ENCODE results near the gene CADM2.

Gene CADM2

DNA sequence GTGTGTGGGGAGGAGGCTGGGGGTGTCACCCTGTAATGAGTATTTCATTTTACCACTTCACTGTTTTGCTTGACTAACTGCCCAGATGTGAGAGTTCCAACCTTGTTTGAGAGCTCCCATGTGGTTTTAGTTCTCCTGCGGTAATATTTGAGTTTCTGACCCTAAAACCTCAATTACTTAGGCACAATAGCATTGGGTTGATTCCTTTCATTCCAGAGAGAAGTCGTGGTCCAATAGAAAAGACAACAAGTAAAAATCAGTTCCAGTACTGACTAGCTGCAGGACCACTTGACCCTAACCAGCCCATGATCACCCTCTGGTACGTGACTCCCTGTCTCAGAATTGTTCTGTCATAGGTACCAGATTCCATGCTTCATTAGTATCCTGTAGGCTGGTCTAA lies 630.4 kb downstream of the CADM2 start:
- DNase-seq (ENCODE audit: low spot score in 2 of 2) = no peak
- H3K4me1 Mint-ChIP-seq = no peaks in the 10 kb centered on the region
- no peaks in the 10 kb centered on the region for H3K36me3 Mint-ChIP-seq
- no peak for ATAC-seq
- no peak overlapping the region for H3K4me3 Mint-ChIP-seq
- no peak overlapping the region for H3K27ac Mint-ChIP-seq
- peaks cover 9% of the 10 kb centered on the region for H3K9me3 Mint-ChIP-seq

DNA sequence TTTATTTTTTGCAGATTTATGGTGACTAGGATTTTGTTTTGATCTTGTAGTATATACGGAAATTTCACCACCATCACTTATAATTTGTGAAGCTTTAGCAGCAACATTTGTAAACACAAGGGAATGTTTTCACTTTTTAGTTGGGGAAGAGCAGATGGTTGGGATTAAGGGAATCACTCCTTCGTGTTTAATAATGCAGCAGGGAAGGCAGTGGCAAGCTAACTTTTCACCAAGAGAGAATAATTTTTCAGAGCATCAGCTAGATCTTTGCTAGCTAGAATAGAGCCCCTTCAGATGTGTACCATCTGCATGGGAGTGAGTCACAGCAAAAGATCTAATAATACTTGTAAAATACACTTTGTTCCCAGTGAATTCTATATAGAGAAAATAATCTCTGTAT lies 632.7 kb downstream of the CADM2 start:
- no peak for DNase-seq (ENCODE audit: low spot score in 2 of 2)
- no peaks in the 10 kb centered on the region for H3K4me1 Mint-ChIP-seq
- H3K36me3 Mint-ChIP-seq = no peaks in the 10 kb centered on the region
- H3K9me3 Mint-ChIP-seq = peaks cover 9% of the 10 kb centered on the region
- no peak overlapping the region for H3K4me3 Mint-ChIP-seq
- H3K27ac Mint-ChIP-seq = no peak overlapping the region
- ATAC-seq = no peak

DNA sequence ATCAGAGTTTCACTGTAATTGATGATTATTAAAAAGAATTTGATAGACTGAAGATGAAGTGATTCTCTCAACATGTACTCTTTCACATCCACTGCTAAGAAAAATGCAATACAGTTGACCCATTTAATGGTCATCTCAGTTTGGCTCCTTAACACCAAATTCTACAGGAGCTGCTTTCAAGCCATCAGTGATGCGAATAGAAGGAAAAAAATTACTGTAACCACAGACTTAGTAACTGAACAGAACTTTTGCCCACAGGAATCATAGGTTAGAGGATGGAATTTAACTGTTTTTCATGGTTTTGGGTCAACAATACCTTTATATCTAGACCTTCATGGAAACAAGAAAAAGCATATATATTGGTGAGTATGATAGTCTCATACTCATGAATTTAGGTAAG lies 633.5 kb downstream of the CADM2 start:
- Mint-ChIP-seq H3K4me3 (no peak overlapping the region), H3K4me1 (no peaks in the 10 kb centered on the region), H3K27ac (no peak overlapping the region), H3K9me3 (peaks cover 9% of the 10 kb centered on the region), H3K36me3 (no peaks in the 10 kb centered on the region)
- no peak for DNase-seq (ENCODE audit: low spot score in 2 of 2)
- ATAC-seq = no peak

DNA sequence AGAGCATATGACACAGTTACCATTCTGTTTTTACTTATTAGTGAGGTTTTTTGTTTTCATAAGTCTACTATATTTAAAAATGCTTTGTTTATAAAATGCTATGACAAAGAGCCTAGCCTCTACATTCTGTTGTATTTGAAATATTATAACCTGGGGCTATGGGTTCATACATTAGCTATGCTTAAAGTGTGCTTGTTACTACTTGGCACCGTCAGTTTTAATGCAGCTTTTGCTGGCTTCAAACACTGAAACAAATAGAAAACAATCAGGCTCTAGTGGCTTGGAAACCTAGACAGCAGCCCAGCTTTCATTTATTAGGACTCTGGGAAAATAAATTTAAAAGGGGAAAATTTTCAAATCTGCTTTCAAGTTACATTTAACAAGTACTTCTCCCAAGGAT lies 635.9 kb downstream of the CADM2 start:
- no peaks in the 10 kb centered on the region for H3K4me1 Mint-ChIP-seq
- H3K4me3 Mint-ChIP-seq = no peak overlapping the region
- H3K36me3 Mint-ChIP-seq = no peaks in the 10 kb centered on the region
- ATAC-seq = no peak
- no peak overlapping the region for H3K27ac Mint-ChIP-seq
- peaks cover 7% of the 10 kb centered on the region for H3K9me3 Mint-ChIP-seq
- no peak for DNase-seq (ENCODE audit: low spot score in 2 of 2)

DNA sequence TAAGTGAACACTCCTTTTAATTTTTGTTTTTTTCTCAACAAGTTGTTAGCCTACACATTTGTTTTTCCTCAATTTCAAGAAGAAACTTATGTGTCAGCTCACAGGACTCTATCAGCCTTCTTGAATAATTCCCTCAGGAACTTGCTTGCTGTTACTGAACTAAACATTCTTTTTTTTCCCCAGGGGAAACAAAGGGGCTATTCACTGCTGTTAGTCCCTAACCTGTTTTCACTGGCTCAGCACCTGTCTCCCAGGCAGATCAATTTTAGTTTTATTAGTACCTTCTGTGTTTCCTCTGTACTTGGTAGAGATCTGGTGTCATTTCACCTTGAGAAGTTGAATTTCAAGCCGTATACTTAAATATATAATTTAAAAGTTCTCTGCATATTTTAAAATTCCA lies 644.6 kb downstream of the CADM2 start:
- ATAC-seq (no peak), DNase-seq (ENCODE audit: low spot score in 2 of 2) (no peak)
- peaks cover 14% of the 10 kb centered on the region for H3K9me3 Mint-ChIP-seq
- H3K4me3 Mint-ChIP-seq = no peak overlapping the region
- H3K36me3 Mint-ChIP-seq = no peaks in the 10 kb centered on the region
- H3K27ac Mint-ChIP-seq = no peak overlapping the region
- H3K4me1 Mint-ChIP-seq = no peaks in the 10 kb centered on the region

DNA sequence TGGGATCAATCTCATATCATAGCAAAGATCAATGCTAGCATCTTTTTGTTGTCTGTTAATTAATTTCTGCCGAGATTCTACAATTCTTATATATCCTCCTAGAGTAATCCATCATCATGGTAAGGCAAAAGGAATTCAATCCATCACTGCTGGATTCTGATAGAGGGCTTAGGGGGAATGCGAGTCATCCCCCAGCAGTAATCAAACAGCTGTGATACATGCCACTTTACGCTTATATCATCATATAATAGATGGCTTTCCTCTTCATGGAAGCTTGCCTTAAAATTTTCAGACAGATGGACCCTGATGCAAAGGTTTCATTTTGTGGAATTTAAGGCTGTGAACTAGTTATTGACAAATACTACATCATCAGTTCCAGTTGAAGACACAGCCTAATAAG lies 645.9 kb downstream of the CADM2 start:
- H3K9me3 Mint-ChIP-seq = peaks cover 14% of the 10 kb centered on the region
- no peaks in the 10 kb centered on the region for H3K36me3 Mint-ChIP-seq
- H3K27ac Mint-ChIP-seq = no peak overlapping the region
- DNase-seq (ENCODE audit: low spot score in 2 of 2) (no peak), ATAC-seq (no peak)
- H3K4me1 Mint-ChIP-seq = no peaks in the 10 kb centered on the region
- H3K4me3 Mint-ChIP-seq = no peak overlapping the region

DNA sequence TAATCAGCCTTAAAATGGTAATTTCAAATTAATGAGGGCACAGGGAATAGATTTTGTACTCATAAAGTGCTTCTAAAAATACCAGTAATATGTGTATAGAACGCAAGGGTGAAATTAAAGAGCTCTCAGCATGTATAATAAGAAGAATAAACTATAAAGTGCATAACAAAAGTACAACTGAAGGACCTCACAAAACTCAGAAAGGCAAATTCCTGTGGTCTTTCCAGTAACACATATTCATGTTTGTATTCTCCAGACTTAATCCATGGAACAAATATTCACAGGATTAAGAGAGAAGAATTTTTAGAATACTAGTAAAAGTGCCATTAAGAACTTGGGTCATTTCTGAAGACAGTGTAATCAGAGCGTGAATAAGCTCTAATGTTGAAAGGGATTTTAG lies 646.3 kb downstream of the CADM2 start:
- no peak overlapping the region for H3K4me3 Mint-ChIP-seq
- ATAC-seq (no peak), DNase-seq (ENCODE audit: low spot score in 2 of 2) (no peak)
- H3K4me1 Mint-ChIP-seq = no peaks in the 10 kb centered on the region
- no peak overlapping the region for H3K27ac Mint-ChIP-seq
- H3K9me3 Mint-ChIP-seq = peaks cover 14% of the 10 kb centered on the region
- H3K36me3 Mint-ChIP-seq = no peaks in the 10 kb centered on the region

DNA sequence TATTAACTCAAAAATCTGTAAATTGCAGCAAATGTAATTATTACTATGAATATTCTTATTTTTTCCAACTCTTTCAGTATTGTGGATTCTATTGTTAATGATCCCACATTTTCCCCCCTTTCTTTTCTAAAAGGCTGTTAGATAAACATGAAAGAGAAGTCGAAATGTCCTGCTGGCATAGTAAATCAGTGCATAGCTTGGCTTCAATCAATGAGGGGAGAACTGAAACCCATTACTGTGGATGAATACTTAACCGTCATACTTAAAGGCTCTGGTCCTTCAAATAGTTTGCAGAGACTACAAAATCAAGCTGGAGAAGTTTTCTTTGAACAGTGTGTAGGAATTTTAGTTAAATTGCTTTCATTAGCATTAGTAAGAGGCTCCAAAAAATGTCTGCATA lies 667.9 kb downstream of the CADM2 start:
- ATAC-seq (no peak), DNase-seq (ENCODE audit: low spot score in 2 of 2) (no peak)
- Mint-ChIP-seq H3K36me3 (no peaks in the 10 kb centered on the region), H3K4me1 (no peaks in the 10 kb centered on the region), H3K9me3 (peaks cover 13% of the 10 kb centered on the region), H3K27ac (no peak overlapping the region), H3K4me3 (no peak overlapping the region)

DNA sequence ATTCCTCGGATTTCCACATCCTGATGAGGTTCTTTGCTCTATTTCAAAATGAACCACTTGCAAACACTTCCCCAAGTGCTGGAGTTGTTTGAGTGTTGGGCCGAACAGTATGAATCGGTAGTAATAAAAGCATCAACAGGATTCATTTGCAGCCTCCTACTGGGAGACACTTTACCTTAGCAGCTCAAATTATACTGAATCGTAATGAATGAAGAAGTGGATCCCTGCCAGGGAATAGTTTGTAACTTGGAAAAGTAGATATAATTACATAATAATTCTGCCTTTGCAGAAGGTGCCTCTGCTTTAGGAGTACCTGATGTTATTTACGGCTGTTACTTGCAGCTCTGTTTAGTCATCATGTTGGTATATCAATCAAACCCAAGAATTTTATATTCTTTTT lies 669.1 kb downstream of the CADM2 start:
- ATAC-seq (no peak), DNase-seq (ENCODE audit: low spot score in 2 of 2) (no peak)
- Mint-ChIP-seq H3K27ac (no peak overlapping the region), H3K36me3 (no peaks in the 10 kb centered on the region), H3K4me1 (no peaks in the 10 kb centered on the region), H3K9me3 (peaks cover 17% of the 10 kb centered on the region), H3K4me3 (no peak overlapping the region)

DNA sequence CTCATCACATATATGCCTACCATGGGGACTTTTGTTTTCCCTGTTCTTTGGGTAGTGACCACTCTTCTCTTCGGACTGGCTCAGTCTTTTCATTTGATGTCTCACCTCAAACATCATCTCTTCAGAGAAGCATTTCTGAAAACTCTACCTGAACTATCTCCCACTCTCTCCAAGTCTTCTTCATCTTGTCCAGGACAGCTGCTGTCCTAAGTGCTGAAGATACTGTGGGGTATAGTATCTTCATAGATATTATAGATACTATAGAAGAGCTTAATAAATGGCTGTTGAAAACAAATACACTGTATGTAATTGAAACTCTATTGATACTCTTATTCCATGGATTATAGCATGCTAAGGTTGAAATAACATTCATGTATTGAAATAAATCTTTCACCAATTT lies 672.3 kb downstream of the CADM2 start:
- no peaks in the 10 kb centered on the region for H3K36me3 Mint-ChIP-seq

DNA sequence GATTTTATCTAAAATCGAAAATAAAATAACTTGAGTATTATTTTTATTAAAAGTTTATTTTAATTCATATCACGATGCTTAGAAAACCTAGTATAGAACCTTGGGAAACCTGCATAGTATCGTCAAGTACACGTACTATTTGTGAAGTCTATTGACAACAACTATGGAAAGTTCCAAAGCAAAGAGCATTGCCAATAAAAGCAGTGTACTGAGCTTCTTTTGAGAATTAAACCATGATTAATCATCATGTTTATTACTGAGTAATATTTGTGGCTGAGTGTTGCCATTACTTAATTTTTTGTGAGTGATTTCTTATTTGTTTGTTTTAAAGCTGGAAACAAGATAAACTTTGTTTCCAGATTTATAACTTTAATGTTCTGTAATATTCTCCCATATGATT lies 674.1 kb downstream of the CADM2 start:
- no peak for ATAC-seq
- Mint-ChIP-seq H3K36me3 (no peaks in the 10 kb centered on the region), H3K4me3 (no peak overlapping the region), H3K27ac (no peak overlapping the region), H3K4me1 (no peaks in the 10 kb centered on the region), H3K9me3 (peaks cover 12% of the 10 kb centered on the region)
- DNase-seq (ENCODE audit: low spot score in 2 of 2) = no peak

More for the DNA sequence above, 672.3 kb downstream of the CADM2 start:
- peaks cover 17% of the 10 kb centered on the region for H3K9me3 Mint-ChIP-seq
- no peak for DNase-seq (ENCODE audit: low spot score in 2 of 2)
- H3K27ac Mint-ChIP-seq = no peak overlapping the region
- no peak overlapping the region for H3K4me3 Mint-ChIP-seq
- no peaks in the 10 kb centered on the region for H3K4me1 Mint-ChIP-seq
- no peak for ATAC-seq

DNA sequence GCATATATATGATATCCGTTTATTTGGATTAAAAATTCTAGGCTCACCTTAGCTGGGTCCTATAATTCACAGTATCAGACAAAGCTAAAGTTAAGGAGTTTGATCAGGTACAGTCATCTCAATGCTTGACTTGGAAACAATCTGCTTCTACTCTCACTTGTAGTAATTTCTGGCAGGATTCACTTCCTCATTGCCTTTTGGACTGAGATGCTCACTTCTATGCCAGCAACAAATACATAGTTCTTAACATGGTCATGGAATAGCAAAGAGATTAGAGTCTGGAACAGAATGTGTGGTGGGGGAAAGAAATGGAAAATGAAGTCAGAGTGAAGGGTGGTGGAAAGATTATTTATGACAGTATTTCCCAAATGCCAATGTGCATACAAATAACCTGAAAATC lies 693.6 kb downstream of the CADM2 start:
- Mint-ChIP-seq H3K9me3 (peaks cover 24% of the 10 kb centered on the region), H3K27ac (no peak overlapping the region), H3K36me3 (no peaks in the 10 kb centered on the region), H3K4me3 (no peak overlapping the region), H3K4me1 (no peaks in the 10 kb centered on the region)
- ATAC-seq (no peak), DNase-seq (ENCODE audit: low spot score in 2 of 2) (no peak)

DNA sequence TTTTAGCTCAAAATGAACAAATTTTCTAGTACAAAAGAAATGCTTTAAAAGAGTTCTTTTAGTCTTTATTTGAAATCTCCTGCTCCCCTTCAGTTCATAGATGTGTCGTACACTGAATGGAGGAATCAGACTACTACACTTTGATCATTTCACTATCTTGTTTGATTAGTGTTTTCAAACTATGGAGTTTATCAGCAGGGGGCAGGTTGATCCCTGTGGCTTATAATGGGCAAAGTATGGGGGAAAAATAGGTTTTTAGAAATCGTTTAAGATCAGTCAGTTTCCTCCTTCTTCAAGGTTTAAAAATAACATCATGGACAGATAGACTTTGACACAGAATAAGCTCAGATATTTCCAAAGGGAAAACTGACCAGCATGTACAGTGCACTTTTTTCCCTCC lies 701.7 kb downstream of the CADM2 start:
- ATAC-seq (no peak), DNase-seq (ENCODE audit: low spot score in 2 of 2) (no peak)
- no peak overlapping the region for H3K4me3 Mint-ChIP-seq
- H3K4me1 Mint-ChIP-seq = no peaks in the 10 kb centered on the region
- H3K9me3 Mint-ChIP-seq = peaks cover 11% of the 10 kb centered on the region
- H3K27ac Mint-ChIP-seq = no peak overlapping the region
- H3K36me3 Mint-ChIP-seq = no peaks in the 10 kb centered on the region

DNA sequence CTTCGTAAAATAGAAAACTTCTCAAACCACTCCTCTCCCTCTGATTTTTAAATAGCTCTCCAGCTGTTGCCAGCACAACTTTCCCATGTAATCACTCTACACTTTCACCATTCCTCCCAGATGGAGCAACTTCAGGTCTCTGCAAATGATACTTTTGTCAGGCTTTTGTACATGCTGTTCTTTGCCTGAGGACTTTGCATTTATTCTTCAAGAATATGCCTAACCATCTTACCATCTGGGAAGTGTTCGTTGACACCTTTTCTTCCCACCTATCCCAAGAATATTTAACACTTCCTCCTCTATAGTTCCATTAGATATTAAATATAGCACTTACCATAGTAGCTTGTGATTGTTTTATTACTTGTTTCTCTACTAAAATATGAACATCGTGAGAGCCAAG lies 703.7 kb downstream of the CADM2 start:
- H3K9me3 Mint-ChIP-seq = peaks cover 8% of the 10 kb centered on the region
- ATAC-seq = no peak
- no peak overlapping the region for H3K27ac Mint-ChIP-seq
- H3K4me3 Mint-ChIP-seq = no peak overlapping the region
- no peaks in the 10 kb centered on the region for H3K4me1 Mint-ChIP-seq
- no peak for DNase-seq (ENCODE audit: low spot score in 2 of 2)
- no peaks in the 10 kb centered on the region for H3K36me3 Mint-ChIP-seq

DNA sequence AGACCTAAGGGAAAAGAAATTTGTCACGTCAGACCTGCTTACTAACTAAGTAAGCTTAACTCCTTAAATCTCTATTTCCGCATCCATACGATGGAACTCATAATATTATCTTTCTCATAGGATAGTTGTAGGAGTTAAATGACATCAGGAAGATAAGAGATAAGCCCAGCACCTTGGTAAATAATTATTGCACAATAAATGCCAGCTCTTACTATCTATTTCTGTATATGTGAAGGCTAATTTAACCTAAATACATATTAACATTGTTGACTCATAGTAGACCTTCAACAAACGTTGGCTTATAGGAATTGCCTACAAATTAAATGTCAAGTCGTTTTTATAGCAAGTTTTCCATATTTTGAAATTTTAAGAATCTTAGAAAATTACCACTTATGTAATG lies 709.0 kb downstream of the CADM2 start:
- Mint-ChIP-seq H3K27ac (no peak overlapping the region), H3K9me3 (peaks cover 10% of the 10 kb centered on the region), H3K4me3 (no peak overlapping the region), H3K4me1 (no peaks in the 10 kb centered on the region), H3K36me3 (no peaks in the 10 kb centered on the region)
- no peak for ATAC-seq
- no peak for DNase-seq (ENCODE audit: low spot score in 2 of 2)

DNA sequence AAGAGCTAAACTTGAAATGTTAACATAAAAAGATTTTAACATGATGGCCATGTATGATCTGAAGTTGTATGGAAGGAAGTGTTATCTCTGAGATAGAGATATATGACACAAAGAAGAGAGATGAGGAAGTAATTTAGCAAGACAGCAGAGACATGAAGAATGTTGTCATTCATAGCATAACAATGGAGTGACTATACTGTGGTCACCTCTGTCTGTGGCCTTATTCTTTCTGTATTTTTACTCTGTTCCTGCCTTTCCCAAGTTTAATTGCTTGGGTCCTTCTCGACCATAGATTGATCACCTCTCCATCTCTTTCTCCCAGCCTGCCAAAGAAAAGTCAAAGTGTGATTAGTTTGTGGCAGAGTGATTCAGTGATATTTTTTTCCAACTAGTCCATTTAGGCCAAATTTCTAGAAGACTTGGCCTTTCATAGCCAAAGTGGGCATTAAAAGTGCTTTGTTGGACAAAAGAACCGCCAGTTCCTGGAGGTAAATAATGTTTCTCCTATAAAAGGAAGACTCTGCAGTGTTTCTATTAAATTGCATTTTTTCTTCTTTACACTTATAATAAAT lies 711.9 kb downstream of the CADM2 start:
- Mint-ChIP-seq H3K27ac (no peak overlapping the region), H3K36me3 (no peaks in the 10 kb centered on the region), H3K4me3 (no peak overlapping the region), H3K9me3 (peaks cover 11% of the 10 kb centered on the region), H3K4me1 (no peaks in the 10 kb centered on the region)
- DNase-seq (ENCODE audit: low spot score in 2 of 2) (no peak), ATAC-seq (no peak)

DNA sequence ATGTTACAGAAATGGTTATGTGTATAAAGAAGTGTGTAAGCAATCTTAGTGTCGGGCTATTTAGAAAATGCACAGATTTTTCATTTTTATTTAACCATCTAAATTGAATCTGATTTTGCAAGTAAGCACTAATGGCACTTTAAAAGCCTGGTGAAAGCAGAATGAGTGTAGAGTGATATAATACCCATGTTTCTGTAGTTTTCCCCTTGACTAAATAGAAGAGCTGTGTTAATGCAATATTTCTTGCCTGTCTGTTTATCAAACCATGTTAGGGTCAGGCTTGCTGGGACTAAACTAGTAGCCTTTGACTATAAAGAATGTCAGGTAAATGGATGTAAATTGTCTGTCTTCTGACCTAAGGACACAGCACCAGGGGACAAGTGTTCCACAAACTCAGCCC lies 714.0 kb downstream of the CADM2 start:
- H3K9me3 Mint-ChIP-seq = peaks cover 19% of the 10 kb centered on the region
- ATAC-seq = no peak

More for the DNA sequence above, 714.0 kb downstream of the CADM2 start:
- DNase-seq (ENCODE audit: low spot score in 2 of 2) = no peak
- Mint-ChIP-seq H3K36me3 (no peaks in the 10 kb centered on the region), H3K27ac (no peak overlapping the region), H3K4me3 (no peak overlapping the region), H3K4me1 (no peaks in the 10 kb centered on the region)

All from stimulated activated effector memory CD8-positive, alpha-beta T cell treated with anti-CD3 and anti-CD28 coated beads, Interleukin-12 subunit alpha, Interleukin-12 subunit beta, amount 100 ng/mL, for 72 hours (primary cell).